C4-2B (cell line): ENCODE measurements around the gene CTXN2.

Experiments
- CTCF ChIP-seq: fragments of 450-650 bp; conservative IDR thresholded peaks from 2 replicates; pipeline ENCODE4 v1.5.1; 2017; ENCODE audit warnings: mild to moderate bottlenecking
- ZFX ChIP-seq: fragments of 450-650 bp; IDR thresholded peaks from 2 replicates; pipeline ENCODE4 v1.6.1; 2017

DNA sequence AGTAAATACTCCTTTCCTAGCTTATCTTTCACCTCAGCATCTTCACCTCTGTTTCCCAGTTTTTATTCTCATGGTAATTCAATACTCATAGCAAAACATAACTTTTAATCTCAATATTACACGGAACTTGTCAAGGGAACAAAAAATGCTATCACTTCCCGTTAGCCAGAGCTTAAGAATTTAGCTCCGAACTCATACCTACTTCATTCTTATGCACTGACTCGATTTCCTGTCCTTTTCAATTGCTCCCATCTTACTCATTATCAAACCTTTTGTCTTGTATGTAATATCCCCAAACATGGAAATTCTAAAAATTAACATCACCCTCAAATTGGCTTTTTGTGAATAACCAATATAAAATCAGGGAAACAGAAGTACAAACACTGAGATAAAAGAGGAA is 41.6 kb upstream of the CTXN2 start:
- no peak for TF ChIP-seq CTCF
- no peak for TF ChIP-seq ZFX
